ENCODE data around the gene POLDIP3. TPM values are rescaled to one million over a fixed set of nuclear protein-coding genes. Genes with fewer than 3 reads are reported as not detected.
"Not testable (repeated sequence)": the region's sequence is repeated elsewhere in the genome, so short reads cannot be mapped to it uniquely, and the experiment has no call there.

Gene POLDIP3
- total and polyA plus RNA-seq, 7 donors: 25.8 to 45.9 (median 34.3) TPM

DNA sequence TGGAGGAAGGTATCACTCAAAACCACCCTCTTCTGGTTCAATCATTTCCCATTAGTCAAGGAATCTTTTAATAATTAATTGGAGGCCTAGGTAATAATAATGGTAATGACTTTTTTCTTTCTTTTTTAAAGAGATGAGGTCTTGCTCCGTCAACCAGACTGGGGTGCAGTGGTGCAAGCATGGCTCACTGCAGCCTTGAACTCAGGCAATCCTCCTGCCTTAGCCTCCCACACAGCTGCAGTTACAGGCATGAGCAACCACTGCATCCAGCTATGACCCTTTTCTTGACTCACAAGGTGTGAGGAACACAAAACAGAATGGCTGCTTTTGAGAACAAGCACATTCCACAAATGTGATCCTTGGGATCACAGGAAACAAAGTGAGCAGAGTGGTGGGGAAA, 3.6 kb downstream of the POLDIP3 start:
- H3K9me3 ChIP-seq: no peaks in the 10 kb centered on the region
- intact Hi-C loops (cut with DNase I): no loop called here
- no peak for TF ChIP-seq EP300 (IDR thresholded peaks at IDR 0.05)
- TF ChIP-seq POLR2A (IDR thresholded peaks at IDR 0.05): no peak
- TF ChIP-seq POLR2AphosphoS5 (IDR thresholded peaks at IDR 0.05): no peak
- TF ChIP-seq, protein P1, sequence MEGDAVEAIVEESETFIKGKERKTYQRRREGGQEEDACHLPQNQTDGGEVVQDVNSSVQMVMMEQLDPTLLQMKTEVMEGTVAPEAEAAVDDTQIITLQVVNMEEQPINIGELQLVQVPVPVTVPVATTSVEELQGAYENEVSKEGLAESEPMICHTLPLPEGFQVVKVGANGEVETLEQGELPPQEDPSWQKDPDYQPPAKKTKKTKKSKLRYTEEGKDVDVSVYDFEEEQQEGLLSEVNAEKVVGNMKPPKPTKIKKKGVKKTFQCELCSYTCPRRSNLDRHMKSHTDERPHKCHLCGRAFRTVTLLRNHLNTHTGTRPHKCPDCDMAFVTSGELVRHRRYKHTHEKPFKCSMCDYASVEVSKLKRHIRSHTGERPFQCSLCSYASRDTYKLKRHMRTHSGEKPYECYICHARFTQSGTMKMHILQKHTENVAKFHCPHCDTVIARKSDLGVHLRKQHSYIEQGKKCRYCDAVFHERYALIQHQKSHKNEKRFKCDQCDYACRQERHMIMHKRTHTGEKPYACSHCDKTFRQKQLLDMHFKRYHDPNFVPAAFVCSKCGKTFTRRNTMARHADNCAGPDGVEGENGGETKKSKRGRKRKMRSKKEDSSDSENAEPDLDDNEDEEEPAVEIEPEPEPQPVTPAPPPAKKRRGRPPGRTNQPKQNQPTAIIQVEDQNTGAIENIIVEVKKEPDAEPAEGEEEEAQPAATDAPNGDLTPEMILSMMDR (IDR thresholded peaks at IDR 0.05): no peak
- no peak for DNase-seq
- no peaks in the 10 kb centered on the region for H3K27me3 ChIP-seq
- H3K4me1 ChIP-seq: peaks cover 2 to 82% (median 75%) of the 10 kb centered on the region in 4 donors
- no peak overlapping the region for H3K4me3 ChIP-seq
- peaks cover 0 to 2% (median 0%) of the 10 kb centered on the region in 4 donors for H3K36me3 ChIP-seq
- 86 to 91% methylated on average over 1 of the region's 1 CpG for WGBS, 2 donors
- H3K27ac ChIP-seq: peak overlapping the region in 2 of 4 donors; percentile 37 to 60

DNA sequence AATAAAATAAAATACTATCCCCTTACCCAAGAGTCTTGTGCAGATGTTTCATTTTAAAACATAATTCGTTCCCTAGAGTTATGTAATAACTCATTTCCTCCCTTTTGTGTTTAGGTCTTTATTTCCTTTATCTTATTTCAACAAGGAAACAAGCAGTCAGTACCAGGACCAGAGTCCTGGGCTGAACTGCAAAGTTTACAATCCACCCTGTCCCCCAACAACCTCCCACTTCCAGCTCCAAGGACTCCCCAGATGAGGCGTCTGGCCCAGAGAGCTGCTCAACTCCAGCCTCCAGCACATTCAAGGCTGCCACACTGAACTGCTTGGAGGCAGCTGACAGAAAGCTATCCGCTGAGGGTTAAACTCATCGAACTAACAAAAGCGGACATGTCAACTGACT, 4.5 kb downstream of the POLDIP3 start:
- TF ChIP-seq POLR2AphosphoS5 (IDR thresholded peaks at IDR 0.05): no peak
- intact Hi-C loops (cut with DNase I): no loop called here
- no peak overlapping the region for H3K4me3 ChIP-seq
- 52 to 60% methylated on average over 5 of the region's 5 CpGs for WGBS, 2 donors
- H3K27ac ChIP-seq: peak overlapping the region; percentile 37 to 63 (median 60)
- H3K27me3 ChIP-seq: no peaks in the 10 kb centered on the region
- H3K4me1 ChIP-seq: peaks cover 0 to 79% (median 72%) of the 10 kb centered on the region in 4 donors
- H3K36me3 ChIP-seq: peaks cover 0 to 11% (median 0%) of the 10 kb centered on the region in 4 donors
- DNase-seq: no peak
- H3K9me3 ChIP-seq: no peaks in the 10 kb centered on the region

DNA sequence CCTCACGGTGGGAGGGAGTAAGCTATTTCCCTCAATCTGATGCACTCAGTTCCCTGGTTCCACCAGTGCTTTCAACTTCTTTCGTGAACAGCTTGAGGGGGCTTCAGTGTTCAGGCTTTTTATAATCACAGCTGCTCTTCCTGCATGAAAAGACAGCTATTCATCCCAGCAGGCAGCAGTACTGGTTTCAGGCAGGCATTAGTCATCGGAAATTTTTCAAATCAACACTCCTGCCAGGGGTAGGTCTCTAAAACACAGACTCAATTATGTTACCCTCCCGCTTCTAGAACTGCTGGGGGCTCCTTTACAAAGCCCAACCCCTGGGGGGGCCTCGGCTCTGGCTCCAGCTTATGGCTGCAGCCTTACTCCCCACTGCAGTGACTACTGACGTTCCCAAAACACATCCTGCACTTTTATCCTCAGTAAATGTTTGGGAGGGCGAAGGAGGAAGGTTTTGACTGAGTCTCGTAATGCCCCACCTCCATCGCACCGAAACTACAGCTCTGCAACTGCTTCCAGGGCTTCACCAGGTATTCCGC, 5.8 kb downstream of the POLDIP3 start:
- Histone ChIP-seq H3K4me3 (no peak overlapping the region), H3K9me3 (no peaks in the 10 kb centered on the region), H3K27ac (peak overlapping the region; percentile 37 to 63 (median 60)), H3K36me3 (peaks cover 0 to 17% (median 0%) of the 10 kb centered on the region in 4 donors), H3K4me1 (peaks cover 0 to 87% (median 80%) of the 10 kb centered on the region in 4 donors), H3K27me3 (no peaks in the 10 kb centered on the region)
- intact Hi-C loops (cut with DNase I): no loop called here
- no peak for DNase-seq
- WGBS, 2 donors: 80 to 83% methylated on average over 11 of the region's 11 CpGs
- TF ChIP-seq POLR2AphosphoS5 (IDR thresholded peaks at IDR 0.05) (no peak), EP300 (IDR thresholded peaks at IDR 0.05) (no peak), POLR2A (IDR thresholded peaks at IDR 0.05) (no peak)
- TF ChIP-seq, protein P1 (IDR thresholded peaks at IDR 0.05): no peak

DNA sequence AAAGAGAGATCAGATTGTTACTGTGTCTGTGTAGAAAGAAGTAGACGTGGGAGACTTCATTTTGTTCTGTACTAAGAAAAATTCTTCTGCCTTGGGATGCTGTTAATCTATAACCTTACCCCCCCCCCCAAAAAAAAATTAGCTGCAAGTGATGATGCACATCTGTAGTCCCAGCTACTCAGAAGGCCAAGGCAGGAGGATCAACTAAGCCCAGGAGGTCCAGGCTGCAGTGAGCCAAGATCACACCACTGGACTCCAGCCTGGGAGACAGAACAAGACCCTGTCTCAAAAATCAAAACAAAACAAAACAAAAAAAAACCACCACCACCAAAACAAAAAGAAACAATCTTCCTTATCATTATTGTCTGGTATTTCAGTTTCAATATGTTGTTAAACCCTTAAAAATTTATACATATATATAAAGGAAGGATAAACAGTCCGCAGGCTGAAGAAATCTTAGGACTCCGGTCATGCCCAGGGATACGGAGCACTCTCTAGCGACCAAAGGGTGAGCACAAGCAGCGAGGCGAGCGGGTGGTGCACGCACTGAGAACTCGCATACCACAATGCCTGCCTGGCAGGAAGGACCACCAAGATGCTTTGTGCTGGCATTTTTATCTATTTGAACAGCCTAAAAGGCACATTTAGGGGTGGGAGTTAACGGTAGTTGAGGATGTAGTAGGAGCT, 6.4 kb downstream of the POLDIP3 start:
- Histone ChIP-seq H3K27me3 (no peaks in the 10 kb centered on the region), H3K9me3 (no peaks in the 10 kb centered on the region), H3K36me3 (peaks cover 0 to 17% (median 0%) of the 10 kb centered on the region in 4 donors), H3K27ac (peak overlapping the region; percentile 37 to 63 (median 60)), H3K4me1 (peaks cover 0 to 88% (median 77%) of the 10 kb centered on the region in 4 donors), H3K4me3 (no peak overlapping the region)
- WGBS, 2 donors: 85 to 86% methylated on average over 11 of the region's 11 CpGs
- TF ChIP-seq POLR2AphosphoS5 (IDR thresholded peaks at IDR 0.05): no peak
- no peak for TF ChIP-seq EP300 (IDR thresholded peaks at IDR 0.05)
- TF ChIP-seq, protein P1 (IDR thresholded peaks at IDR 0.05): no peak
- TF ChIP-seq POLR2A (IDR thresholded peaks at IDR 0.05): no peak
- intact Hi-C loops (cut with DNase I): no loop called here
- no peak for DNase-seq

DNA sequence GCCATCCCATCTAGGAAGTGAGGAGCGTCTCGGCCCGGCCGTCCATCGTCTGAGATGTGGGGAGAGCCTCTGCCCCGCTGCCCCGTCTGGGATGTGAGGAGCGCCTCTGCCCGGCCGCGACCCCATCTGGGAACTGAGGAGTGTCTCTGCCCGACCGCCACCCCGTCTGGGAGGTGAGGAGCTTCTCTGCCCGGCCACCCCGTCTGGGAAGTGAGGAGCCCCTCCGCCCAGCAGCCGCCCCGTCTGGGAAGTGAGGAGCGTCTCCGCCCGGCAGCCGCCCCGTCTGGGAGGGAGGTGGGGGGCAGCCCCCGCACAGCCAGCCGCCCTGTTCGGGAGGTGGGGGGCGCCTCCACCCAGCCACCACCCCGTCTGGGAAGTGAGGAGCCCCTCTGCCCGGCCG, 7.0 kb downstream of the POLDIP3 start:
- 95 to 96% methylated on average over 31 of the region's 31 CpGs for WGBS, 2 donors
- H3K27me3 ChIP-seq; H3K4me3 ChIP-seq; DNase-seq; intact Hi-C loops (cut with DNase I); H3K9me3 ChIP-seq: not testable (repeated sequence)
- peaks cover 2 to 23% (median 4%) of the 10 kb centered on the region in 4 donors for H3K36me3 ChIP-seq
- H3K27ac ChIP-seq: peak overlapping the region in 1 of 4 donors; percentile 63
- peaks cover 0 to 84% (median 70%) of the 10 kb centered on the region in 4 donors for H3K4me1 ChIP-seq

Data from sigmoid colon (tissue), 7 donors.